ENCODE measurements around the gene PRRG2.

DNA sequence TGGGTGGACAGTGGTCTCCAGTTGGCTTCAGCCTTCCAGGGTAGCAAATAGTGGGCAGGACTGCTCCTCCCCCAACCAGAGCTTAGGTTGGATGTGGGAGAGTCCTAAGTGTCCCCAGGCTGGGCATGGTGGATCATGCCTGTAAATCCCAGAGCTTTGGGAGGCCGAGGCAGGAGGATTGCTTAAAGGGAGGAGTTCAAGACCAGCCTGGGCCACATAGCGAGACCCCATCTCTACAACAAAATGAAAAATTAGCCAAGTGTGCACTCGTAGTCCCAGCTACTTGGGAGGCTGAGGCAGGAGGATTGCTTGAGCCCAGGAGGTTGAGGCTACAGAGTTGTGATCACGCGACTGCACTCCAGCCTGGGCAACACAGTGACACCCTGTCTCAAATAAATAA is 51.5 kb downstream of the PRRG2 start:
- no peak for TF ChIP-seq POLR2A (IDR thresholded peaks at IDR 0.05)
- TF ChIP-seq, protein P1, sequence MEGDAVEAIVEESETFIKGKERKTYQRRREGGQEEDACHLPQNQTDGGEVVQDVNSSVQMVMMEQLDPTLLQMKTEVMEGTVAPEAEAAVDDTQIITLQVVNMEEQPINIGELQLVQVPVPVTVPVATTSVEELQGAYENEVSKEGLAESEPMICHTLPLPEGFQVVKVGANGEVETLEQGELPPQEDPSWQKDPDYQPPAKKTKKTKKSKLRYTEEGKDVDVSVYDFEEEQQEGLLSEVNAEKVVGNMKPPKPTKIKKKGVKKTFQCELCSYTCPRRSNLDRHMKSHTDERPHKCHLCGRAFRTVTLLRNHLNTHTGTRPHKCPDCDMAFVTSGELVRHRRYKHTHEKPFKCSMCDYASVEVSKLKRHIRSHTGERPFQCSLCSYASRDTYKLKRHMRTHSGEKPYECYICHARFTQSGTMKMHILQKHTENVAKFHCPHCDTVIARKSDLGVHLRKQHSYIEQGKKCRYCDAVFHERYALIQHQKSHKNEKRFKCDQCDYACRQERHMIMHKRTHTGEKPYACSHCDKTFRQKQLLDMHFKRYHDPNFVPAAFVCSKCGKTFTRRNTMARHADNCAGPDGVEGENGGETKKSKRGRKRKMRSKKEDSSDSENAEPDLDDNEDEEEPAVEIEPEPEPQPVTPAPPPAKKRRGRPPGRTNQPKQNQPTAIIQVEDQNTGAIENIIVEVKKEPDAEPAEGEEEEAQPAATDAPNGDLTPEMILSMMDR (IDR thresholded peaks at IDR 0.05): no peak
